ENCODE results near the gene LRRC71. TPM values are rescaled to one million over a fixed set of nuclear protein-coding genes. Genes with fewer than 3 reads are reported as not detected.

The LRRC71 gene
- total and polyA plus RNA-seq, 2 of the 4 experiments (the other 2 are of a cell fraction): 0.50 TPM; not detected in 1

DNA sequence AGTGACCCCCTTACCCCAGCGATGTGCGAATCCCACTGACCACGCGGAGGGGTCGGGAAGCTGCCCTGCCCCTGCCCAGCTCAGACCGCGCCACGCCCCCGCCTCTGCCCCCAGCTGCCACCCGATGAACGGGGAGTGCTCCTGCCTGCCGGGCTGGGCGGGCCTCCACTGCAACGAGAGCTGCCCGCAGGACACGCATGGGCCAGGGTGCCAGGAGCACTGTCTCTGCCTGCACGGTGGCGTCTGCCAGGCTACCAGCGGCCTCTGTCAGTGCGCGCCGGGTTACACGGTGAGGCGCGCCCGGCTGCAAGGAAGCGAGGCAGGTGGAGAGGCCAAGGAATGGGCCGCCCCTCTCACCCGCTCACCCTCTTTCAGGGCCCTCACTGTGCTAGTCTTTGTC lies 11.9 kb upstream of the LRRC71 start:
- in situ Hi-C loops (cut with MboI; ENCODE audit: low sequenced_read_pairs) (no loop called here), intact Hi-C loops (cut with micrococcal nuclease) (no loop called here), dilution Hi-C loops (cut with HindIII; ENCODE audit: low sequenced_read_pairs, unreplicated experiment) (no loop called here)
- Histone ChIP-seq H2BK5ac (ENCODE audit: low read depth, low read length, poor library complexity, severe bottlenecking) (no peak overlapping the region), H3K9me1 (ENCODE audit: insufficient read depth, low read length) (peaks cover 3% of the 10 kb centered on the region; the same call in 1 of the 2 replicates), H3K27me3 (ENCODE audit: control insufficient read depth, insufficient read depth, low read length) (no peaks in the 10 kb centered on the region), H2AK9ac (replicated peaks; ENCODE audit: low read depth, low read length, poor library complexity) (no peak overlapping the region), H3K4me2 (ENCODE audit: low read depth, low read length) (no peak overlapping the region), H3K23ac (ENCODE audit: low read depth, low read length) (no peak overlapping the region), H3K14ac (replicated peaks; ENCODE audit: low read depth, low read length) (no peak overlapping the region), H4K20me1 (ENCODE audit: insufficient read depth, low read length) (peaks cover 3% of the 10 kb centered on the region), H3K18ac (ENCODE audit: low read depth, low read length) (no peak overlapping the region), H2BK20ac (ENCODE audit: low read depth, low read length) (no peak overlapping the region), H3K9ac (ENCODE audit: low read depth, low read length) (no peak overlapping the region), H3K79me1 (ENCODE audit: low read depth in 1 of 2, low read length in 2 of 2) (peaks cover 0 to 38% of the 10 kb centered on the region in 2 experiments; a peak in 2 of 4 replicates), H4K8ac (ENCODE audit: low read depth in 2 of 2, low read length in 2 of 2) (no peak overlapping the region), H3K4ac (ENCODE audit: low read depth, low read length) (no peak overlapping the region), H4K5ac (ENCODE audit: low read depth, low read length) (no peak overlapping the region), H2AK5ac (ENCODE audit: low read depth, low read length) (no peak overlapping the region), H3K36me3 (ENCODE audit: control insufficient read depth, insufficient read depth, low read length) (peaks cover 16% of the 10 kb centered on the region), H3K9me3 (ENCODE audit: control insufficient read depth, insufficient read depth, low read length) (no peaks in the 10 kb centered on the region), H3K4me1 (ENCODE audit: control insufficient read depth, insufficient read depth, low read length) (peaks cover 13% of the 10 kb centered on the region), H3K4me3 (ENCODE audit: insufficient read depth, low read depth, low read length) (no peak overlapping the region), H2AFZ (replicated peaks; ENCODE audit: low read length, poor library complexity) (no peak overlapping the region), H2BK15ac (ENCODE audit: low read depth, low read length) (no peak overlapping the region), H4K91ac (ENCODE audit: insufficient read depth, low read depth, low read length) (no peak overlapping the region), H3K56ac (ENCODE audit: extremely low read depth, insufficient read depth, low read length) (no peak overlapping the region), H2BK120ac (ENCODE audit: low read depth, low read length) (no peak overlapping the region), H3K27ac (ENCODE audit: insufficient read depth, low read length) (no peak overlapping the region)
- TF ChIP-seq FOS (IDR thresholded peaks at IDR 0.05; ENCODE audit: low read depth, low read length) (no peak), CEBPB (IDR thresholded peaks at IDR 0.05; ENCODE audit: low read depth, low read length) (no peak), RCOR1 (IDR thresholded peaks at IDR 0.05; ENCODE audit: insufficient replicate concordance, low read length) (no peak)
- POLR2A ChIA-PET (ENCODE audit: unreplicated experiment): no interaction called here
- 88% methylated on average over 22 of the region's 29 CpGs; no CpG with 5 or more reads in 1 of the 2 experiments for WGBS, 2 experiments (ENCODE audit: extremely low coverage in 2 of 2, insufficient read length in 1 of 2)
- BruUV-seq (replicated peaks): no TSS peak
- CTCF ChIA-PET: no interaction called here
- DNase-seq (no peak), ATAC-seq (ENCODE audit: low read depth) (no peak)

Measured in IMR-90 (cell line).